H1 (cell line): ENCODE results near the gene RALGAPB. TPM values are rescaled to one million over a fixed set of nuclear protein-coding genes. Genes with fewer than 3 reads are reported as not detected.

Source experiments
- CTCF ChIA-PET: fragments of 300-600 bp; sonication (Branson Sonifier 250); formaldehyde crosslinking; loops from one replicate; lab custom pipeline; 2021; ENCODE audit not compliant: partially characterized antibody; lab: Charles Lee
- POLR2A ChIA-PET: fragments of 300-600 bp; sonication (Branson Sonifier 250); formaldehyde crosslinking; loops from one replicate; lab custom pipeline; 2021; ENCODE audit warnings: inconsistent platforms; ENCODE audit not compliant: partially characterized antibody; lab: Charles Lee
- DNase-seq, 2 experiments: peaks; one replicate each; pipeline versions ENCODE4 v3.0.0 to v3.0.0-alpha.2; 2010 to 2022; ENCODE audit warnings: low spot score in 2 of 2, low read depth in 1 of 2, mixed read lengths in 1 of 2
- FAIRE-seq: peaks from 2 replicates; lab custom pipeline; 2011; peaks lifted over from hg19 to GRCh38; lab: Jason Lieb, UNC
- H2AFZ ChIP-seq: 2 replicates; pipeline ENCODE4 v1.8.1; 2012; ENCODE audit warnings: low read length, inconsistent platforms
- H2AK5ac ChIP-seq: 2 replicates; pipeline ENCODE4 v1.6.1; 2013; ENCODE audit warnings: low read depth, low read length
- H2BK120ac ChIP-seq: replicated peaks from 2 replicates; pipeline ENCODE3; 2013; ENCODE audit warnings: low read depth, low read length, inconsistent platforms
- H2BK12ac ChIP-seq: 2 replicates; pipeline ENCODE4 v1.6.1; 2013; ENCODE audit warnings: low read depth, low read length
- H2BK15ac ChIP-seq: 2 replicates; pipeline ENCODE4 v1.6.1; 2013; ENCODE audit warnings: low read length
- H2BK20ac ChIP-seq: 2 replicates; pipeline ENCODE4 v1.6.1; 2013; ENCODE audit warnings: low read length
- H2BK5ac ChIP-seq: 2 replicates; pipeline ENCODE4 v1.6.1; 2013; ENCODE audit warnings: low read depth, low read length
- H3K14ac ChIP-seq: 2 replicates; pipeline ENCODE4 v1.6.1; 2013; ENCODE audit warnings: inconsistent platforms; ENCODE audit not compliant: insufficient read length
- H3K18ac ChIP-seq: 2 replicates; pipeline ENCODE4 v1.6.1; 2013; ENCODE audit warnings: low read length; ENCODE audit errors: extremely low read depth
- H3K23ac ChIP-seq: 2 replicates; pipeline ENCODE4 v1.6.1; 2013; ENCODE audit warnings: inconsistent platforms; ENCODE audit not compliant: insufficient read length
- H3K23me2 ChIP-seq: 2 replicates; pipeline ENCODE4 v1.6.1; 2013; ENCODE audit warnings: low read depth, low read length
- H3K27ac ChIP-seq: 2 replicates; pipeline ENCODE4 v1.6.1; 2011; ENCODE audit warnings: low read depth, low read length, inconsistent platforms
- H3K27me3 ChIP-seq, 4 experiments: replicated peaks in 1 of 4; 1 replicate in 1 of 4; 2 replicates in 3 of 4; pipeline versions ENCODE4 v1.6.1 to v1.8.1; 2011 to 2013; ENCODE audit warnings: low read length in 3 of 4, mild to moderate bottlenecking in 3 of 4, inconsistent platforms in 2 of 4, mixed read lengths in 2 of 4, moderate library complexity in 1 of 4; ENCODE audit not compliant: control insufficient read depth in 3 of 4, insufficient read depth in 3 of 4; ENCODE audit errors: extremely low read depth in 1 of 4
- H3K36me3 ChIP-seq, 4 experiments: 2 replicates each; pipeline versions ENCODE4 v1.6.1 to v1.8.1; 2011 to 2013; ENCODE audit warnings: mild to moderate bottlenecking in 4 of 4, low read length in 3 of 4, moderate library complexity in 2 of 4, control low read depth in 1 of 4, inconsistent platforms in 1 of 4; ENCODE audit not compliant: insufficient read depth in 4 of 4, control insufficient read depth in 2 of 4
- H3K4ac ChIP-seq: replicated peaks from 2 replicates; pipeline ENCODE3; 2013; ENCODE audit warnings: low read length, low read depth, mixed read lengths, inconsistent platforms; ENCODE audit not compliant: insufficient read length
- H3K4me1 ChIP-seq, 4 experiments: replicated peaks in 1 of 4; 1 replicate in 1 of 4; 2 replicates in 3 of 4; pipeline versions ENCODE4 v1.6.1 to v1.8.1; 2011 to 2013; ENCODE audit warnings: low read length in 3 of 4, inconsistent platforms in 2 of 4, mixed read lengths in 1 of 4; ENCODE audit not compliant: insufficient read depth in 4 of 4, control insufficient read depth in 3 of 4
- H3K4me2 ChIP-seq, 2 experiments: 2 replicates each; pipeline versions ENCODE4 v1.6.1 to v1.8.1; 2011 to 2013; ENCODE audit warnings: low read depth in 2 of 2, low read length in 2 of 2, control low read depth in 1 of 2, inconsistent platforms in 1 of 2, mild to moderate bottlenecking in 1 of 2; ENCODE audit not compliant: insufficient read depth in 1 of 2
- H3K4me3 ChIP-seq, 4 experiments: fragments of 200-600, 300-600 bp in 1 of 4; sonication (generic), shearing (Covaris generic), sonication (Bioruptor Twin) in 1 of 4; 2 replicates each; pipeline versions ENCODE4 v1.5.1 to v1.8.1; 2011 to 2016; ENCODE audit warnings: low read length in 4 of 4, low read depth in 3 of 4, control low read depth in 2 of 4, inconsistent platforms in 2 of 4, mild to moderate bottlenecking in 2 of 4, mixed read lengths in 1 of 4, moderate library complexity in 1 of 4; ENCODE audit not compliant: insufficient read depth in 2 of 4; ENCODE audit errors: extremely low read depth in 1 of 4
- H3K56ac ChIP-seq: replicated peaks from 2 replicates; pipeline ENCODE3; 2013; ENCODE audit warnings: low read depth, mild to moderate bottlenecking, mixed read lengths, low read length, inconsistent platforms; ENCODE audit not compliant: insufficient read length
- H3K79me1 ChIP-seq: 2 replicates; pipeline ENCODE4 v1.6.1; 2013; ENCODE audit warnings: low read depth, low read length, control low read depth
- H3K79me2 ChIP-seq, 2 experiments: 2 replicates each; pipeline versions ENCODE4 v1.6.1 to v1.8.1; 2012 to 2013; ENCODE audit warnings: low read length in 2 of 2, mild to moderate bottlenecking in 2 of 2, inconsistent platforms in 1 of 2; ENCODE audit not compliant: insufficient read depth in 2 of 2, control insufficient read depth in 1 of 2
- H3K9ac ChIP-seq, 4 experiments: replicated peaks in 1 of 4; 1 replicate in 1 of 4; 2 replicates in 3 of 4; pipeline versions ENCODE4 v1.6.1 to v1.8.1; 2011 to 2013; ENCODE audit warnings: low read depth in 3 of 4, low read length in 3 of 4, control low read depth in 2 of 4, mild to moderate bottlenecking in 2 of 4, moderate library complexity in 2 of 4, inconsistent platforms in 1 of 4; ENCODE audit errors: extremely low read depth in 1 of 4
- H3K9me3 ChIP-seq, 2 experiments: 2 replicates each; pipeline versions ENCODE4 v1.6.1 to v1.8.1; 2012 to 2013; ENCODE audit warnings: mild to moderate bottlenecking in 2 of 2, moderate library complexity in 2 of 2, control low read depth in 1 of 2, inconsistent platforms in 1 of 2, low read depth in 1 of 2, low read length in 1 of 2, mixed read lengths in 1 of 2; ENCODE audit not compliant: insufficient read depth in 2 of 2
- H4K20me1 ChIP-seq, 2 experiments: replicated peaks in 1 of 2; 2 replicates each; pipeline versions ENCODE3 to v1.8.1; 2011 to 2013; ENCODE audit warnings: inconsistent platforms in 2 of 2, low read length in 2 of 2, mild to moderate bottlenecking in 1 of 2; ENCODE audit not compliant: insufficient read depth in 2 of 2, control insufficient read depth in 1 of 2
- H4K5ac ChIP-seq: 2 replicates; pipeline ENCODE4 v1.6.1; 2013; ENCODE audit warnings: low read length, low read depth, mixed read lengths, inconsistent platforms; ENCODE audit not compliant: insufficient read length
- H4K8ac ChIP-seq: 2 replicates; pipeline ENCODE4 v1.8.0; 2013; ENCODE audit warnings: mild to moderate bottlenecking, moderate library complexity, low read length, inconsistent platforms; ENCODE audit not compliant: insufficient read depth; ENCODE audit errors: extremely low read depth
- H4K91ac ChIP-seq: replicated peaks from 2 replicates; pipeline ENCODE3; 2013; ENCODE audit warnings: low read length, mixed read lengths, inconsistent platforms; ENCODE audit not compliant: insufficient read length
- BCL11A ChIP-seq, 2 experiments: IDR thresholded peaks; one replicate each; pipeline ENCODE4 v1.6.1; 2011; ENCODE audit warnings: low read depth in 2 of 2, low read length in 2 of 2, mild to moderate bottlenecking in 2 of 2
- CHD1 ChIP-seq: IDR thresholded peaks from 2 replicates; pipeline ENCODE4 v1.6.1; 2012; ENCODE audit warnings: low read depth, low read length, improper control_type of control experiment
- EP300 ChIP-seq, 2 experiments: IDR thresholded peaks; 1 replicate in 1 of 2; 2 replicates in 1 of 2; pipeline ENCODE4 v1.6.1; 2011 to 2012; ENCODE audit warnings: low read depth in 2 of 2, low read length in 2 of 2, mild to moderate bottlenecking in 2 of 2, borderline replicate concordance in 1 of 2, inconsistent platforms in 1 of 2, moderate library complexity in 1 of 2
- HDAC2 ChIP-seq, 2 experiments: fragments of 300-600 bp in 1 of 2; sonication (generic) in 1 of 2; IDR thresholded peaks; 2 replicates each; pipeline ENCODE4 v1.6.1; 2011 to 2012; ENCODE audit warnings: low read depth in 2 of 2, low read length in 2 of 2, mild to moderate bottlenecking in 2 of 2, moderate library complexity in 2 of 2, borderline replicate concordance in 1 of 2, inconsistent platforms in 1 of 2
- KDM4A ChIP-seq: IDR thresholded peaks from one replicate; pipeline ENCODE4 v1.7.1; 2012; ENCODE audit warnings: low read depth, mild to moderate bottlenecking, moderate library complexity, low read length, inconsistent platforms; ENCODE audit not compliant: severe bottlenecking
- MAX ChIP-seq: IDR thresholded peaks from 2 replicates; pipeline ENCODE4 v1.6.1; 2012; ENCODE audit warnings: inconsistent platforms
- WGBS, 2 experiments: shearing (Covaris generic) in 1 of 2; methylation state at CpG; one replicate each; pipeline versions ENCODE4 v1.1.6 to v1.1.7; 2013 to 2015; ENCODE audit warnings: low lambda C conversion rate in 2 of 2, mixed read lengths in 2 of 2, inconsistent platforms in 1 of 2, low coverage in 1 of 2, missing lambda C conversion rate in 1 of 2; ENCODE audit not compliant: insufficient replicate concordance in 2 of 2, insufficient coverage in 1 of 2, insufficient read length in 1 of 2; ENCODE audit errors: extremely low coverage in 1 of 2, missing lambda C conversion rate in 1 of 2; 5-methylcytosine and 5-hydroxymethylcytosine counted together
- polyA plus RNA-seq, 7 experiments: library from polyadenylated mRNA; depleted of rRNA in 3 of 7; stranded (reverse) in 5 of 7; unstranded in 2 of 7; fragments of >200 nt in 5 of 7; fragments of 200-250 nt in 2 of 7; gene quantifications; 1 replicate in 5 of 7; 2 replicates in 1 of 7; 4 replicates in 1 of 7; pipeline versions ENCODE4 v1.2.1 to v1.2.3, GENCODE V29; 2011 to 2013; ENCODE audit warnings: missing spikeins in 2 of 7, mixed read lengths in 2 of 7
- total RNA-seq: library from RNA; stranded (reverse); fragmentation: NEBNext Ultra II Directional; extraction: Animal tissue kit (Norgen Biotek cat#: 25700); gene quantifications from 2 replicates; pipeline ENCODE4 v1.2.1, GENCODE V29; 2021

RALGAPB gene
- total and polyA plus RNA-seq, 2 of the 8 experiments (the other 6 are each of a cell fraction or from before 2014, with no cell fraction given), result 10.6 to 35.1 TPM

DNA sequence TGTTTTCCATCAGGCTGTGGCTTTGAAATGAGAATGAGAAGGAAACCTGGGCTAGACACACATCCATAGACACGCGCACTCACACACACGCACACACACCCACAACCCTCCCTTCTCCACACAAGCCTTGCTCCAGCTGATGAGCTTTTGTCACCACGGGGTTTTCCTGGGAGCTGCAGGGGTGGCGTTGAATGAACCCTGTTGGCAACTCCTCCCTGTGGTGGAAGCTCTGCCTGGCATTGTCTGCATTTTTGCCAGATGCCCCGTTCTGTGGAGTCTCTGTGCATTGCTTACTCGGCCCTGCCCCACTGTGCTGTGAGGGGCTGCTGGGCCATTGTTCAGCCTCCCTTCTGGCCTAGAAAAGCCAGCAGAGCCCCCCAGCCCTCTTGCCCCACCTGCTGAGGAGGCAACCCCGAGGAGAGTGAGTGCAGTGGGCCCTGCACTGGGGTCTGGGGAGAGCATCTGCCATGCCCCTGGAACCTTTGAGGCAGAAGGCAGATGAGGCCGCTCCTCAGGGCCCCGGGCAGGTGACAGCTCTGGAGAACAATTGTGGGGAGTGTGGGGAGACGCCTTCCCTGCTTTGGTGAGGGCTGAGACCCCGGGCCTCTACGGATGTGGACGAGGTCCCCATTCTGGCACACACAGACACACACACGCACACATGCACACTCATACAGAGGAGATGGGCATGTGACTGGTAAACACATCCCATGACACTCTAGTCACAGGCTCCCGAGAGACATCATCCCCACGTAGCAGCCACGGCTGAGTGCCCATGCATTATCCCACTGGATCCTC is 118.2 kb downstream of the RALGAPB start:
- no peak overlapping the region for H2BK5ac ChIP-seq
- H3K27me3 ChIP-seq, result no peaks in the 10 kb centered on the region
- 84% methylated on average over 17 of the region's 18 CpGs; no CpG with 5 or more reads in 1 of the 2 experiments for WGBS, 2 experiments
- no peaks in the 10 kb centered on the region for H3K36me3 ChIP-seq
- H4K8ac ChIP-seq, result no peak overlapping the region
- no peak overlapping the region for H3K27ac ChIP-seq
- peak overlapping the region; percentile 61; the same call in 1 of the 2 replicates for H2BK20ac ChIP-seq
- no peak overlapping the region for H3K4me2 ChIP-seq
- no peak overlapping the region for H4K5ac ChIP-seq
- no peak overlapping the region for H3K18ac ChIP-seq
- H3K56ac ChIP-seq, result peak overlapping the region; percentile 37
- H3K9ac ChIP-seq, result no peak overlapping the region
- peaks cover 0 to 6% of the 10 kb centered on the region in 2 experiments for H4K20me1 ChIP-seq
- no peak overlapping the region for H2BK15ac ChIP-seq
- TF ChIP-seq HDAC2 (IDR thresholded peaks at IDR 0.05; ENCODE audit: borderline replicate concordance in 1 of 2, low read depth in 2 of 2, low read length in 2 of 2) (no peak), BCL11A (IDR thresholded peaks at IDR 0.05; ENCODE audit: low read depth in 2 of 2, low read length in 2 of 2) (no peak), KDM4A (no peak), EP300 (IDR thresholded peaks at IDR 0.05; ENCODE audit: borderline replicate concordance in 1 of 2, low read depth in 2 of 2, low read length in 2 of 2) (no peak), MAX (no peak), CHD1 (no peak)
- no peak overlapping the region for H2AFZ ChIP-seq
- H3K4me1 ChIP-seq, result peaks cover 0 to 12% (median 4%) of the 10 kb centered on the region in 4 experiments; a peak in 3 of 7 replicates
- CTCF ChIA-PET, result no interaction called here
- FAIRE-seq, result no peak
- no peaks in the 10 kb centered on the region for H3K9me3 ChIP-seq
- H3K14ac ChIP-seq, result no peak overlapping the region
- H3K79me2 ChIP-seq, result no peaks in the 10 kb centered on the region
- H3K23ac ChIP-seq, result no peak overlapping the region
- no peak overlapping the region for H3K4me3 ChIP-seq
- H3K23me2 ChIP-seq, result peaks cover 11% of the 10 kb centered on the region
- no peak for DNase-seq
- no peak overlapping the region for H2AK5ac ChIP-seq
- no peak overlapping the region for H4K91ac ChIP-seq
- POLR2A ChIA-PET, result no interaction called here
- no peak overlapping the region for H2BK12ac ChIP-seq
- H2BK120ac ChIP-seq, result no peak overlapping the region
- no peaks in the 10 kb centered on the region; the same call in 1 of the 2 replicates for H3K79me1 ChIP-seq
- peak overlapping the region; percentile 25 for H3K4ac ChIP-seq
